PC-3 (cell line): ENCODE results near the gene LHCGR.

Experiments
- CTCF ChIP-seq: fragments of 300-600 bp; sonication (generic); conservative IDR thresholded peaks from 2 replicates; pipeline ENCODE4 v1.5.1; 2017; ENCODE audit warnings: antibody characterized with exemption, low read depth, mild to moderate bottlenecking, low read length
- EZH2 ChIP-seq: fragments of 300-600 bp; sonication (generic); IDR thresholded peaks from one replicate; pipeline ENCODE4 v1.6.1; 2017; ENCODE audit warnings: antibody characterized with exemption, mild to moderate bottlenecking, low read length; ENCODE audit not compliant: unreplicated experiment
- EZH2phosphoT487 ChIP-seq: fragments of 300-600 bp; sonication (generic); IDR thresholded peaks from 2 replicates; pipeline ENCODE4 v1.6.1; 2018; ENCODE audit warnings: mild to moderate bottlenecking, antibody characterized with exemption, low read length, borderline replicate concordance

GRCh38 chr2:48724278-48724677, 31.2 kb downstream of the LHCGR start:
- no peak for TF ChIP-seq EZH2phosphoT487
- no peak for TF ChIP-seq CTCF
- TF ChIP-seq EZH2 = no peak
